ENCODE results near the gene PYY. TPM values are rescaled to one million over a fixed set of nuclear protein-coding genes. Genes with fewer than 3 reads are reported as not detected.

Gene PYY
- total RNA-seq, 1 donor from 2014 or later: not detected

- peaks cover 21% of the 10 kb centered on the region for H3K27me3 Mint-ChIP-seq (ENCODE audit: insufficient read depth, low read depth)
- H3K36me3 Mint-ChIP-seq: no peaks in the 10 kb centered on the region
- peaks cover 9% of the 10 kb centered on the region for H3K4me1 Mint-ChIP-seq
- Histone ChIP-seq H2AFZ (replicated peaks) (no peak overlapping the region), H4K20me1 (ENCODE audit: low read depth) (no peaks in the 10 kb centered on the region), H3K79me2 (ENCODE audit: low read depth) (no peaks in the 10 kb centered on the region), H3K36me3 (no peaks in the 10 kb centered on the region), H3K4me2 (no peak overlapping the region), H3K4me1 (no peaks in the 10 kb centered on the region), H3K9ac (no peak overlapping the region), H3F3A (ENCODE audit: low read depth) (no peaks in the 10 kb centered on the region), H3K27me3 (peaks cover 10% of the 10 kb centered on the region), H3K4me3 (no peak overlapping the region), H3K27ac (no peak overlapping the region), H3K9me3 (ENCODE audit: low read depth) (no peaks in the 10 kb centered on the region)
- no peak overlapping the region for H3K27ac Mint-ChIP-seq
- H3K4me3 Mint-ChIP-seq: no peak overlapping the region
- TF ChIP-seq EZH2 (IDR thresholded peaks at IDR 0.05) (no peak), EZH2phosphoT487 (IDR thresholded peaks at IDR 0.05) (no peak), CTCF (IDR thresholded peaks at IDR 0.05) (no peak)
- DNase-seq (ENCODE audit: low spot score): no peak
- no peaks in the 10 kb centered on the region for H3K9me3 Mint-ChIP-seq
These were observed 8.5 kb downstream of the PYY start for GRCh38 chr17:43945074-43945829.

- H3F3A ChIP-seq (ENCODE audit: low read depth): no peaks in the 10 kb centered on the region
- H3K27ac ChIP-seq: no peak within 1 kb of the TSS
- H2AFZ ChIP-seq (replicated peaks): no peak within 1 kb of the TSS
- Mint-ChIP-seq H3K36me3 (peaks cover 2% of the 10 kb centered on the region), H3K9me3 (no peaks in the 10 kb centered on the region), H3K27me3 (ENCODE audit: insufficient read depth, low read depth) (peaks cover 9% of the 10 kb centered on the region), H3K4me1 (peaks cover 22% of the 10 kb centered on the region), H3K27ac (peak within 1 kb of the TSS; percentile 60), H3K4me3 (no peak within 1 kb of the TSS)
- peaks cover 32% of the 10 kb centered on the region for H3K27me3 ChIP-seq
- no peaks in the 10 kb centered on the region for H3K4me1 ChIP-seq
- no peaks in the 10 kb centered on the region for H3K36me3 ChIP-seq
- H3K4me2 ChIP-seq: no peak within 1 kb of the TSS
- H3K9ac ChIP-seq: no peak within 1 kb of the TSS
- H3K79me2 ChIP-seq (ENCODE audit: low read depth): no peaks in the 10 kb centered on the region
- H3K9me3 ChIP-seq (ENCODE audit: low read depth): no peaks in the 10 kb centered on the region
- H4K20me1 ChIP-seq (ENCODE audit: low read depth): no peaks in the 10 kb centered on the region
- no peak for TF ChIP-seq EZH2phosphoT487 (IDR thresholded peaks at IDR 0.05)
- TF ChIP-seq CTCF (IDR thresholded peaks at IDR 0.05): no peak
- no peak for TF ChIP-seq EZH2 (IDR thresholded peaks at IDR 0.05)
- no peak for DNase-seq (ENCODE audit: low spot score)
- H3K4me3 ChIP-seq: no peak within 1 kb of the TSS
These were observed 11.6 kb downstream of the PYY start, which contains the start of gene PPY for GRCh38 chr17:43942051-43942685. PPY (minus strand) TSS chr17:43942476; CDS start chr17:43941654, 822 bp downstream.

GRCh38 chr17:43940630-43941029, 13.1 kb downstream of the PYY start:
- Mint-ChIP-seq H3K4me3 (no peak overlapping the region), H3K27ac (no peak overlapping the region), H3K4me1 (peaks cover 26% of the 10 kb centered on the region), H3K27me3 (ENCODE audit: insufficient read depth, low read depth) (peaks cover 9% of the 10 kb centered on the region), H3K9me3 (no peaks in the 10 kb centered on the region), H3K36me3 (peaks cover 2% of the 10 kb centered on the region)
- Histone ChIP-seq H3K9me3 (ENCODE audit: low read depth) (no peaks in the 10 kb centered on the region), H3K79me2 (ENCODE audit: low read depth) (no peaks in the 10 kb centered on the region), H3K4me3 (no peak overlapping the region), H3K4me2 (no peak overlapping the region), H3K9ac (no peak overlapping the region), H3K4me1 (peaks cover 6% of the 10 kb centered on the region), H2AFZ (replicated peaks) (no peak overlapping the region), H3K27ac (no peak overlapping the region), H4K20me1 (ENCODE audit: low read depth) (no peaks in the 10 kb centered on the region), H3K27me3 (peaks cover 39% of the 10 kb centered on the region), H3F3A (ENCODE audit: low read depth) (no peaks in the 10 kb centered on the region), H3K36me3 (no peaks in the 10 kb centered on the region)
- DNase-seq (ENCODE audit: low spot score): peak; percentile 77
- TF ChIP-seq EZH2phosphoT487 (IDR thresholded peaks at IDR 0.05) (no peak), CTCF (IDR thresholded peaks at IDR 0.05) (peak; percentile 62)

All from neural progenitor cell (in vitro differentiated cells).